Vagina (tissue), 2 donors: Measurements from ENCODE around the gene ARHGAP18.

Source experiments
- POLR2A ChIP-seq, 2 donors: fragments of 450-650 bp; IDR thresholded peaks; one replicate each; pipeline ENCODE4 v1.6.1; 2017; ENCODE audit warnings: antibody characterized with exemption in 2 of 2, mild to moderate bottlenecking in 2 of 2, moderate library complexity in 2 of 2
- TF ChIP-seq, protein P1 (sequence below), 3 experiments: fragments of 450-650 bp in 2 of 3; fragments of 200-600 bp in 1 of 3; sonication (generic) in 1 of 3; IDR thresholded peaks; one replicate each; pipeline ENCODE4 v1.5.1; 2017 to 2019; ENCODE audit warnings: antibody characterized with exemption in 3 of 3, mild to moderate bottlenecking in 2 of 3, moderate library complexity in 2 of 3

DNA sequence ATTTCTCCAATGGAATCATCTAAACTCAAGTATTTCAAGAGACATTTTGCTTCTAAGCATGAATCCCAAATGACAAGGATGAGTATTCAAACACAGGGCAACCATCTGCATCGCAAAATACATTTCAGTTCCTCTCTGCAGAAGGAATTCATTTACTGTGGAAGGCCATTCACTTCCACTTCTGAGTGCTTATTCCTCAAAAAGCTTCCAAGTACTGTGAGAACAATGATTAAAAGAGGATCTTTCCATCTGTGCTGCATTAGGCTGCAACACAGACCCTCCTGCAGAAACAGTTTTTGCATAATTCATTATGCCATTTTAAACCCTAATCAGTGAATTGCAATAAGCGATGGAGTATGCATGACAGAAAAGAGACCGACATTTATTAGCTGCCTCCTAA lies 52.5 kb downstream of the ARHGAP18 start:
- TF ChIP-seq, protein P1, sequence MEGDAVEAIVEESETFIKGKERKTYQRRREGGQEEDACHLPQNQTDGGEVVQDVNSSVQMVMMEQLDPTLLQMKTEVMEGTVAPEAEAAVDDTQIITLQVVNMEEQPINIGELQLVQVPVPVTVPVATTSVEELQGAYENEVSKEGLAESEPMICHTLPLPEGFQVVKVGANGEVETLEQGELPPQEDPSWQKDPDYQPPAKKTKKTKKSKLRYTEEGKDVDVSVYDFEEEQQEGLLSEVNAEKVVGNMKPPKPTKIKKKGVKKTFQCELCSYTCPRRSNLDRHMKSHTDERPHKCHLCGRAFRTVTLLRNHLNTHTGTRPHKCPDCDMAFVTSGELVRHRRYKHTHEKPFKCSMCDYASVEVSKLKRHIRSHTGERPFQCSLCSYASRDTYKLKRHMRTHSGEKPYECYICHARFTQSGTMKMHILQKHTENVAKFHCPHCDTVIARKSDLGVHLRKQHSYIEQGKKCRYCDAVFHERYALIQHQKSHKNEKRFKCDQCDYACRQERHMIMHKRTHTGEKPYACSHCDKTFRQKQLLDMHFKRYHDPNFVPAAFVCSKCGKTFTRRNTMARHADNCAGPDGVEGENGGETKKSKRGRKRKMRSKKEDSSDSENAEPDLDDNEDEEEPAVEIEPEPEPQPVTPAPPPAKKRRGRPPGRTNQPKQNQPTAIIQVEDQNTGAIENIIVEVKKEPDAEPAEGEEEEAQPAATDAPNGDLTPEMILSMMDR (IDR thresholded peaks at IDR 0.05) = no peak
- TF ChIP-seq POLR2A (IDR thresholded peaks at IDR 0.05) = no peak
